Suppressor macrophage (primary cell): ENCODE measurements around the gene FOXA2.
A peak's percentile ranks its signal among the peaks of the same experiment; 100 is the strongest.
"Not testable (repeated sequence)": the region's sequence is repeated elsewhere in the genome, so short reads cannot be mapped to it uniquely, and the experiment has no call there.

Experiments
- DNase-seq, 4 experiments: peaks; one replicate each; pipeline ENCODE4 v3.0.0-alpha.2; 2020 to 2022
- total RNA-seq, 17 experiments: gene quantifications; one replicate each; lab custom pipeline; 2026; ENCODE audit warnings: mixed read lengths in 6 of 17, inconsistent platforms in 3 of 17; lab: John Stamatoyannopoulos, UW

The FOXA2 gene
- 0 to 0.88 (median 0) reads per million in 17 experiments for total RNA-seq

DNA sequence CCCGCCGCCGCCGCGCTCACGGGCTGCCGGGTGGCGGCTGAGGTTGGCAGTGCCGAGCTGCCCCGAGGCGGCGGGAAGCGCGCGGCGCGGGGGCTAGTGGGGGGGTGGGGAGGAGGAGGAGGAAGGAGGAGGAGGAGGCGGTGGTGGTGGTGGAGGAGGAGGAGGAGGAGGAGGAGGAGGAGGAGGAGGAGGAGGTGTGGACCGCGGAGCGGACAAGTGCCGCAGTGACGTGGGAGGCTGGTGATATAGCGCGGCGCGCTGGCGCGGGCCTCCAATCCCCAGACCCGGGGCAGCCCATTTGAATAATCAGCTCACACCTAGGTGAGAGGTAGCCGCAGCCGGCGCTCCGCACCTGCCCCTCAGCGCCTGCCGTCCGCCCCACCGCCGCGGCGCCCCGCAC lies at the start of gene FOXA2:
TSS of gene FOXA2 (minus strand) at position 51 of the 400 bp plus-strand sequence. CDS start 294 bp downstream, outside the sequence.
- DNase-seq = no peak

DNA sequence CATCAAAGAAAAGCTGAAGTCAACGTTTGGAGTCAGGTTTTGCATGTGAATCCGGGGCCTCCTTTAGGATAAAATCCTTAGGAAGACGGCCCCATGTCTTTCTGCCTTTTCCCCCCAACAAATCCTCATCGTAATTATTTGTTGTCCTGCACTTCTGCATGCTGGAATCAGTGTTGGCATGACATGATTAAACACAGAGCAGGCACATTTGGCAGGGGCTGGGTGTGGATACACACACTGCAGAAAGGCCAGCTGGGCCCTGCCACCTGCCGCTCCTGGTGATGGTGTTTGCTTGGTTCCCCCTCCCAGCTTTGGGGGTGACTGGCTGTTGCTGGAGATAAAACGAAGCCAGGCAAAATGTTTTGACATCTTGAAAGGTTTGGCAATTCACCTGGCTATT lies 46.3 kb upstream of the FOXA2 start:
- no peak for DNase-seq

DNA sequence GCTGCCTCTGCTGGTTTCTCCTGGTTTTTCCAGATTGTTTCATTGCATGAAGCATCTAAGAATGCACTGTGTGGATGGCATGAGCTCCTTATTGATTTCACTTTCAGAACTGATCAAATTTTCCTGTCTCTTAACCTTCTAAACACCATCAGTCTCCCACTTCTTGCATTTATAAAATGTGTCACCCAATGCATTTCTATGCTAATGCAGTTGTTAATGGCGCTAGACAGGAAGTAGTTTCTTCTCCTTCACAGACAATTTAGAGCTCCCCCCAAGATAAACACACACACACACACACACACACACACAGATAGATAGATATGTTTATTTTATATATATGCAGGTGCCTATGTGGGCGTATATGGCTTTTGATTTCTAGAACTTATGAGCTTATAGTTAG lies 45.6 kb upstream of the FOXA2 start:
- DNase-seq = no peak

DNA sequence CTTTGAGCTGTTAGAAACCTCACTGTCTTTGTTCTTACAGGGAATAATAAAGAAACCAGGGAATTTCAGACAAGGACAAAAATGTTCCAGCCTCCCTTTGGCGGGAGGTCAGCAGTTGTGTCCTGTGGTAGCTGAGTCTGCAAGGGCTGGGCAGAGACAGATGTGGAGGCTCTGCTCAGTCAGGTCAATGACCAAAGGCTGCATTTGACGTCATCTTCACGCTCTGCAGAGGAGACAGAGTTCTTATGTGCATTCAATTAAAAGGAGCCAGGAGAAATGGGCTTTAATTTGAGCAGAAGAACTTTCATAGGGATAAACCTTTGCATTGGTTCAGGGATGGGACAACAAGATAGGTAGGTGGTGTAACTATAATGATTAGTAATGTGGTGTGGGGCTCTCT lies 45.1 kb upstream of the FOXA2 start:
- no peak for DNase-seq

DNA sequence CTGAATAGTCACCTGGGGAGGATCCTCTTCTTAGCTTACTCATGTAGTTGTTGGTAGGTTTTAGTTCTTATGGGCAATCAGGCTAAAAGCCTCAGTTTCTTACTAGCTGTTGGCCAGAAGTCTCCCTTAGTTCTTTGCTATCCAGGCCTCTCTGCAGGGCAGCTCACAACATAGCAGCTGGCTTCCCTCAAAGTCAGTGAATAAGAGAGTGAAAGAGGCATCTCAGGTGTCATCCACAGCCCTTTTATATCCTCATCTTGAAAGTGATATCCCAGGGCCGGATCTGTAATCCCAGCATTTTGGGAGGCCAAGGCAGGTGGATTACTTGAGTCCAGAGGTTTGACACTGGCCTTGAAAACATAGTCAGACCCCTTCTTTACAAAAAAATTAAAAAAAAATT lies 42.1 kb upstream of the FOXA2 start:
- DNase-seq = no peak

DNA sequence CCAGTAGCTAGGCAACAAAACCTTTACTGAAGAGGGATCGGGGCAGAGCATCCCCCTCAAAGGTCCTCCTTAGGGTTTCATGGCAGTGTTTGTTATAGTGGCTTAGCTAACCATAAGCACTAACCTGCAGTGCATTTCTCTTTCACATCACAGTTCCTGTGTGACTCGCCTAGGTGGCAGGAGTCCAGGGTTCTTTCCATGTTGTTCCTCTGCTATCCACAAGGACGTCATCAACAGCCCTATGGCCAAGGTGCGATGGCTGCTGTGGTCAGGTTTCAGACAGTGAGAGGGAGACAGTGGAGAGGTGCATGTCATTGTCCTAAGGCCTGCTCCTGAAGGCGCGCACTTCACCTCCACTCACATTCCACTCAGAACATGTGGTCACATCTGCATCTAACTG lies 38.8 kb upstream of the FOXA2 start:
- no peak for DNase-seq

DNA sequence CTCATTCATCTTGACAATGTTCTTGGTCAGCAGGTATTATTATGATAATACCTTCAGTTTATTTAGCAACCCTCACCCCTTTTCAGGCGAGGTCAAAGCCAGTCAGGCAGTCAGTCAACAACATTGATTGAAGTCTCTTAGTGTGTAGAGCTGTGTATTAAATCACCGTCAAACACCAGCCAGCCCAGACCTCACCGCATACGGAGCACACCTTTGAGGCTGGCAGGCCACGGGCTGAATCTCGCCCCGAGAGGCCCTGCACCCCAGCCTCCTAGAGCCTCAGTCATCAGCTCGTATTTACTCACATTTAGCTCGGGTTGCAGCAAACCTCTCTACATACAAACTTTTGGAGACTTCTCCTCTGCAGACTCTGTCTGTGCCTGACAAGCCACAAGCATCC lies 36.0 kb upstream of the FOXA2 start:
- no peak for DNase-seq

DNA sequence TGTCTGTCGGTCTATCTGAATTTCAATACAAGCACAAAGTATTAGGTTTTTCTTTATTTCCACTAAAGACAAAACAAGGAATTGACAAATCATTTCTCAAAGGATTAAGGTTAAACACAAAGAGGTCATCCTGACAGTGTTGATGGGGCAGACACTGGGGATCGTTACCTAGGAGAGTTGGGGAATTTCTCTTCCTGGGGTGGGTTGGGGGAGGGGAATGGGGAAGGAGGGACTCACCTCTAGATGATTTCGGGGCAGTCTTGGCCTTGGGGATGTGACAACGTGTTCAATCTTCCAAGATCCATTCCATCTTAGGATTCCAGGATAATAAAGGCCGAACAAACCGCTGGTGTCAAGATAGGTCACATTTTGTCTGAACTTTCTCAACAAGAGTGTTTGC lies 35.4 kb upstream of the FOXA2 start:
- no peak for DNase-seq

DNA sequence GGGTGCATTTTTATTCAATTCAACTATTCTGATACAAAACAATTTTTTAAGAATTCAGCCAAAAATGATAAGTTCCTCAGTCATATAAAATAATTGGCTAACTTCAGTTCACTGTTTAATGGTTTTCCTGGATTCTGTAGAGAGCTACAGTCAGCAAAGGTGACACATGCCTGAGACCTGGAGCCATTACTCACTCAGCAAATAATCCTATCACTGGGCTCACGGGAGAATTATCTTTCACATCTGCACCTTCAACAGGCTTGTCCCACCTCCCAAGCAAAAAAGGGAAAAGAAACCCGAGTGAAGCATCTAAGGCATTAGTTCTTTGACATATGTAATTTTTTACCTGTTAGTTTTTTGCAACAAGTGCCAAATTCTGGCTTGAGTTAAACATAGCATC lies 34.9 kb upstream of the FOXA2 start:
- DNase-seq = no peak

DNA sequence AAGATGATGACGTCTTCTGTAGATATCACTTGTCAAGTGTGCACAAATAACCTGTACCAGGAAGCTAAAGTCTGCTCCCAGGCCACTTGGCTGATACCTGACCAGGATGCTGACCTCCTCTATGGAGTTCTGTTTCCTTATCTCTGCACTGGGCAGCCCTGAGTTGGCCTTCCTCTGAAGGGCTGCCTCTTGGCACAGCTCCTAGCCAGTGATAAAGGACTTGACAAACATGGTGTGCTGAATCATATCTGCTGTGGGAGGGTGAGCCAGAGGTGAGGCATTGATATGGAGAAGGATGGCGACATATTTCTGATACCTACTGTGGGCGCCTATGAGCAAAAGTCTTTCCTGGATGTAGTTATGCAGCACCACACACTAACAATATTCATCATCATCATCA lies 32.8 kb upstream of the FOXA2 start:
- DNase-seq = no peak

DNA sequence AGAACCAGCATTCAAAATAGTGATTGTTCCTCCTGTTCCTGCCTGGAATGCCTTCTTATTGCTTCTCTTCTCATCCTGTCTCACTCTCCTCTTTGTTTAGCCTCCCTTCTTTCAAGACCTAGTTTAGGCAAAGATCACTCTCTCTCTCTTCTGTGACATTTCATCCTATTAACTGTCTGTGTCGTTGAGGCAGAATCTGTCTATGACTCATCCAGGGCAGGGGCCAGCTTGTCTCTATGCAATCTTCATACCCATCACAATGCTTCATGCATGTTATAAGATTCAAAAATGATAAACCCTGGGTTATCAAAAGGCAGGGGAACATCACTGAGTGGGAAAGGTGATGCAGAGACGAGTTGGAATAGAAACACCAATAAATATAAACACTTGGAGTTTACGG lies 32.2 kb upstream of the FOXA2 start:
- DNase-seq = no peak

DNA sequence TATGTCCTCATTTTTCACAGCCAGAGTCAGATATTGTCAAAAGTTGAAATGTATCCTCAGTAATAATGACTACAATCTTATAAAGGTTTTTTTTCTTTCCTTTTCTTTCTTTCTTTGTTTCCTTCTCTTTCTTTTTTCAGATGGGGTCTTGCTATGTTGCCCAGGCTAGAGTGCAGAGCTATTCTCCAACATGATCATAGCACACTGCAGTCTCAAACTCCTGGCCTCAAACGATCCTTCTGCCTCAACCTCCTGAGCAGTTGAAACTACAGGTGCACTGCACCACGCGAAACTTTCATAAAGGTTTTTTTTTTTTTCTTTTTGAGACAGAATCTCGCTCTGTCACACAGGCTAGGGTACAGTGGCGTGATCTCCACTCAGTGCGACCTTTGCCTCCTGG lies 31.1 kb upstream of the FOXA2 start:
- no peak for DNase-seq

DNA sequence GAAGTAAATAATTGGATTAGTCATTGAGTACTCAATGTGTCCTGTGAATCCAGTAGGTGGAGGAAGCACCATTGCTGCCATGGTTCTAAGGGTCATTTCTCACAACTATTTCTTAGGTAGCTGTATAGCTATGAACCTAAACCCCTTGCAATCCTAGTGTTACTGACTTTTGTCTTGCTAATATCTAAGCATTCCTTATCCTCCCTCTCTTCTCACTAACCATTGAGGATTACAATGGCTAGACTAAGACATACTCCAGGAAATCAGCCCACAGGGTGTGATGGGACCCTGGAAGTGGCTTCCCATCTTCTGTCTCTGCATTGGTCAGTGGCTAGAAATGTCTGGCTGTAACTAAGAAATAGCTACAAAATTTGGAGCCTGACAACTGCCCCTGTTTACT lies 27.3 kb upstream of the FOXA2 start:
- no peak for DNase-seq

DNA sequence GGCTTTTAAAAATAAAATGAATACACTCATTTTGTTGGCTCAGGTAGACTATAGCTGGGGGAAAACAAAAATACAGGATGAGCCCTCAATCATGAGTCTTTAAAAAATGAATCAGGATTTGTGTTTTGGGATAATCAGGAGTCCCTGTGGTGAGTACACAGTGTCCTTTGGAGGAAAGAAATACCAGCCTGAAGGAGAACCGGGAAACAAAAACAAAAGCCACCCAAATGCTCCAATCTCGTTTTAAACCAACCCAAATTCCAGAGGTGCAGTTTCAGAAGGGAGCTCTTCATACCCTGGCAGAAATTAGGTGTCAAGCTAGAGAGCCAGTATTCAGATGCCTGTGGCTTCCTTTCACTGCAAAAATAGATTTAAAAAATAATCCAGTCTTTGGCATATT lies 23.3 kb upstream of the FOXA2 start:
- DNase-seq = no peak

DNA sequence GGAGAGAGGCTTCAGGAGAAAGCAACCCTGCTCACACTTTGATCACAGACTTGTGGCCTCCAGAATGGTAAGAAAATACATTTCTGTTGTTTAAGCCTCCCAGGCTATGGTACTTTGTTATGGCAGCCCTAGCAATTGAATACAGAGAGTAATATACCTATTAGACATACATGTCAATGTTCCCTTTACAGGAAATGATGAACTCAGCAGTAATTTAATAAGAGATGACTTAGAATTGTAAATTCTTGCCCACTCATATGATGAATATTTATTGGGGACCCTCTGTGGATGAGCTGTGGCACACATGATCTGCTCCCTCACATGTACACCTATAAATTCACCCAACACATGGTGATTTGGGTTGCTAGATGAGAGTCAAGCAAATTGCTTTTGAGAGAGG lies 20.4 kb upstream of the FOXA2 start:
- DNase-seq = no peak

DNA sequence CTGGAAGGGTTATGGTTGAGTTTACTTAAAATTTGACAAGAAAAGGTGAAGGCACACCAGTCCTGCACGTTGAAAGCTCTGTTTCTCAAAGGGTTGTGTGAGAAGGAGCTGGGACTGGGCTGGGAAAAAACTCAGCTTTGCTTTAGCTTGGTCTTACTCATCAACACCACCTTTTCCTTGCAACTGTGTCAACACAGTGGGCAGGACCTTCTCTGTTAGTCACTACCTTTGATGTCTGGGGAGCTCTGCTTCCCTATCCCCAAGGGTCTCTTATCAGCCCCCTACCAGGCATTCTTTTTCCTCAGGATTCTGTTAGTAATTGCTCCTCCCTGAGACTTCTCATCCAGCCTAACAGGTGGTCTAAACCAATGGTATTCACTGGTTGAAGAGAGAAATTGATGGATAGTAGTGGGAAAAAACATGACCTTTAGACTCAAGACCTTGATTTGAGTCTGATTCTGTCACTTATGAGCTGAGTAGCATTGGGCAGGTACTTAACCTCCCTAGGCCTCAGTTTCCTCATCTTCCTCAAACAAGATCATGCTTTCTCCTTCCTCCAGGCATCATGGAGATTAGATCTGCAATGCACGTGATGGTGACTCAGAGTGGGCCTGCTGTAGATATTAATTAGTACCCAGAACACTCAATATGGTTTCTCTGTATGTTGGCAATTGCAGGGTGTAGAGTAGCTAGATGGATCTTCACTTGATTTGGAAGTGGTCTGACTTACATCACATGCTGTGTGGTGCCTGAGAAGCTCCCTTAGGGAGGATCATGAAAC lies 17.2 kb upstream of the FOXA2 start:
- DNase-seq = no peak

DNA sequence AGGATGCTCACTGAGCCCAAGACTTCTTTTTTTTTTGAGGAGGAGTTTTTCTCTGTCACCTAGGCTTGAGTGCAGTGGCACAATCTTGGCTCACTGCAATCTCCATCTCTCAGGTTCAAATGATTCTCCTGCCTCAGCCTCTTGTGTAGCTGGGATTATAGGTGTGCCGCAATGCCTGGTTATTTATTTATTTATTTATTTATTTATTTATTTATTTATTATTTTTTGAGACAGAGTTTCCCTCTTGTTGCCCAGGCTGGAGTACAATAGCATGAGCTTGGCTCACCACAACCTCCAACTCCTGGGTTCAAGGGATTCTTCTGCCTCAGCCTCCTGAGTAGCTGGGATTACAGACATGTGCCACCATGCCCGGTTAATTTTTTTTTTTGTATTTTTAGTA lies 14.9 kb upstream of the FOXA2 start:
- DNase-seq = not testable (repeated sequence)

DNA sequence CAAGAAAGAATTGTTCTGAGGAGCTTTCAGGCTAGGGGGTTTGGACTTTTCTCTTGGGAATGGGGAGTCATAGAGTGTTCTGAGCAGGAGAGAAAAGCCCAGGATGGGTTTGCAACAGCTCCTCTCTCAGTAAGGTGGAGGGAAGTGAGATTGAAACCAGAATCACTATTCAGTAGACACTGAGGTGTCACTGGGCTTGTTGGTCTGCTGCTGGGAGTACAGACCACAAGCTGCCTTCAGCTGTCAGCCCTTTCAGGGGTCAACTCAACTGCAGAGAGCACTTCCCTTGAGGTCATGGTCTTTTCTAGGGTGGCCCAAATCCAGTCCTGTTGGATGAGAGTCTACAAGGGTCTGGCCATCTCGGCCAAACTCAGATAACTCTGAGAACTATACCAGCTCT lies 12.9 kb upstream of the FOXA2 start:
- no peak for DNase-seq

DNA sequence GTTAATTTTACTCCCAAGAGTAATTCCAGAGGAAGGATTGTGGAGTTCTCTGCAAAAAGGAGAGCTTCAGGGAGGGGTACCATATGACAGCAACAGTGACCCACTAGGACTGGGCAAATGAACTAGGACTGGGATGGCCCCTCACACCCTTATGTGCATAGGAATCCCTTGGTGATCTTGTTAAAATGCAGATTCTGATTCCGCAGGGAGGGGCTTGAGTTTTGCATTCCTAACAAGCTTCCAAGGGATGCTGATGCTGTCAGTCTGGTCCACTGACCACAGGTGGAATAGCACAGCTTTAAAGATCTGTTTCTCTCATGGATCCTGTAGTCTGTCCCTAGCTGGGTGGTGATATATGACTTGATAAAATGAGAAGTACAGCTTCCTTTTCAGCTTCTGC lies 6.3 kb upstream of the FOXA2 start:
- no peak for DNase-seq

DNA sequence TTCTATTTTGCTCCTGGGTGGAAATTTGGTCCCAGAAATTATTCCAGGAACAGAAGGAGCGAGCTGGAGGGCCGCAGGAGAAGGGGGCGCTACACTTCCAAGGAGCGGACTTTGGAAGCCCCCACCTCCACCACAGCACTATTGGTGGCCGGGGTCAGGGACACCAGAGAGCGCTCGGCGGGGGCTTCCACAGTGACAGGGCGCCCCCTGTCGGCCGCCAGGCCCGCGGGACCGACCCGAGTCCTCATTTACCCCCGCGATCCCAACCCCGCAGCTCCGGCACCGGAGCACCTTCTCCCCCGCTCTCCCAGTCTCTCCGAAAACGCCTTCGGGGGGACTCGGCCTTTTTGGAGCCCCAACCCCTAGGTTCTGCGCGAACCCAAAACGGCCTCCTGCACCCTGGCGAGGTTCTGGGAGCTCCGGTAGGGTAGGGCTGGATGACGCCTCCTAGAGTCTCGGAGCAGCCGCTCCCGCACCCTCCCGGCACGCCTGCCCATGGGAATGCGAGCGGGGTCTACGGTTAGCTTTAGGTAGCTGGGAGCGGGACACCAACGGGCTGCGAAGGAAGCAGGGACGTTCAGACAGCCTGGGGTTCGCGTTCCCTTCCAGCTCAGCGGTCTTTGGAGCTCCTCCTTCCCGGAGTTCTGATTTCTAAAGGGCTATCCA lies 2.4 kb upstream of the FOXA2 start:
- DNase-seq = peak; percentile 16 to 61 (median 40)

DNA sequence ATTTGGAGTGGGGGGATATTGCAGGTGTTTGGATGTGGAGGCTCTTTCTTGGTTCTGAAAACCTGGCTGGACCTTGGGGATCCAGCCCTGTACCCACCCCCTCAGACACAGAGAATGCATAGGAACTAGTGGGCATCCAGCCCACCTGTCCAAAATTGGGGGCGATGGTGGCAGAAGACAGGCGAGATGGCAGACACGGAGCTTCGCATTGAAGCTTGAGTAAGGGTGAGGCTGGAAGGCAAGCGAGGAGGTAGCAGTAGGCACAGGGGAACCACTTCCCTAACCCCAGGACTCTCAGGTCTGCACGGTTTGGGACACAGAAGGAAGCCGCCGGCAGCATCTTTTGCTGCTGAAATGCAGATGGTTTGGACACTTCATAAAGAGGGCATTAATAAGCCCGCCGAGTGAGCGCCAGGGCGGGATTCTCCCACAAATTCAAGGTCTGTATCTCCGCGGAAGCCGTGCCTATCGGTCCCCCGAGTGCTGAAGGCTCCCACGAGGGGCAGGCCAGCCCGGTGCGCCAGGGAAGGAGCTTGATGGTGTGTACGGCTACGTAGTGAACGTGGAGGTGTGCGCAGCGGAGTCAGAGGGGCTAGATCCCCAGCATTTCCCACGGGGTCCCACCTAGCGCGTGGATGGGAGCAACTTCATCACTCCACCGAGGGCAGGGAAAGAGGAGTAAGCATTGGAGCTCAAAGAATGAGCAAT lies 1.6 kb upstream of the FOXA2 start:
- no peak for DNase-seq

DNA sequence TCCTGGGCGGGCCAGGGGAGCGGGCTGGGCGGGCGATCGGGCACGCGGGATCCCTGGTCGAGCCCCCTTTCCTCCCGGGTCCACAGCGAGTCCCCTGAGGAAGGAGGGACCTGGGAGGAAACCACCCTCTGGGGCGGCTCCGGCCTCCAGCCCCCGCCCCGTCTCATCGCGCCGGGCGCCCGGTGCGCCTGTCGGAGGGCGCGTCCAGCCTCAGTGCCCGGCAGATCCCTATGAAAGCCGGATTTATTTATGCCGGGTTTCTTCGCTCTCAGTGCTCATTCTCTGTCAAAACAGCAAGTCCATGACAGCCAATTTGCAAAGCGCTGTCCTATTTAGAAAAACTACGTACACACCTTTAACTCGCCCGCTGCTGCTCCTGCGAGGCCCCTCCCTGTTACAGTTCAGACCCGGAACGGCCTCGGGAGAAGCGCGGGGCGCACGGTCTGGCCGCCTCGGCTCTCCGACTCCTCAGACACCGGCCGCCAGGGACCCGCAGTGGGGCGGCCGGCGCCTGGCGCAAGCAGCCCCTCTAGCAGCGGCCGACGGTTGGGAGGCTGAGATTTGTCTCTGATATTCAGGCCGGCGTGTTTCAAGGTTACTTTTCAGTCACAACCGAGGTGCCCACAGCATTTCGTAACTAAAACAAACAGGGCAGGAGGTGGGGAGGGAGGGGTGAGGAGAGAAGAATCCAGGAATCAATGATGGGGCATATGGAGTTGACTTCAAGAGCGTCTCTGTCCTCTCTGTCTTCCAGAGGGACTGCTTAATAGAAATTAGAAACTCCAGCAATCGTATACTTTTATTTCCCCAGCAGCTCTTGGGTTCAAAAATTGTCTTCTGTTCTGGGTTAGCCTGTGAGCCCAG lies 782 bp upstream of the FOXA2 start:
- DNase-seq = no peak
